ENCODE measurements around the gene AIRE.

The AIRE gene

GRCh38 chr21:44325386-44326271, 40.0 kb downstream of the AIRE start:
- DNase-seq = no peak

GRCh38 chr21:44326272-44326647, 40.6 kb downstream of the AIRE start:
- DNase-seq = no peak

GRCh38 chr21:44326716-44327602, 41.3 kb downstream of the AIRE start:
- DNase-seq = no peak

GRCh38 chr21:44327603-44327974, 41.9 kb downstream of the AIRE start:
- no peak for DNase-seq

GRCh38 chr21:44328242-44328895, 42.7 kb downstream of the AIRE start:
- no peak for DNase-seq

GRCh38 chr21:44329086-44329889, 43.6 kb downstream of the AIRE start:
- DNase-seq = no peak

- no peak for DNase-seq
Measured at GRCh38 chr21:44329971-44330681, 44.5 kb downstream of the AIRE start.

- DNase-seq = no peak
Measured at GRCh38 chr21:44330698-44331097, 45.0 kb downstream of the AIRE start.

GRCh38 chr21:44331209-44331608, 45.5 kb downstream of the AIRE start:
- no peak for DNase-seq

- no peak for DNase-seq
Measured at GRCh38 chr21:44331650-44332307, 46.1 kb downstream of the AIRE start.

- no peak for DNase-seq
Measured at GRCh38 chr21:44332383-44332782, 46.7 kb downstream of the AIRE start.

- DNase-seq = no peak
Measured at GRCh38 chr21:44332965-44333364, 47.3 kb downstream of the AIRE start.

- DNase-seq = no peak
Measured at GRCh38 chr21:44333509-44334328, 48.0 kb downstream of the AIRE start.

- no peak for DNase-seq
Measured at GRCh38 chr21:44334329-44335030, 48.8 kb downstream of the AIRE start.

GRCh38 chr21:44335266-44336059, 49.8 kb downstream of the AIRE start:
- DNase-seq = no peak

- no peak for DNase-seq
Measured at GRCh38 chr21:44337449-44337848, 51.8 kb downstream of the AIRE start.

- no peak for DNase-seq
Measured at GRCh38 chr21:44337941-44338895, 52.5 kb downstream of the AIRE start.

Measured in stimulated activated CD4-positive, alpha-beta T cell treated with anti-CD3 and anti-CD28 coated beads, Interleukin-2, amount 100 ng/mL, for 48 hours (primary cell).